Keratinocyte (primary cell): ENCODE results near the gene ZFAND6. TPM values are rescaled to one million over a fixed set of nuclear protein-coding genes. Genes with fewer than 3 reads are reported as not detected.

Source experiments
- DNase-seq: peaks from one replicate; pipeline ENCODE4 v3.0.0-alpha.2; 2011; ENCODE audit warnings: low read depth, missing footprints, low spot score
- FAIRE-seq: peaks from 2 replicates; lab custom pipeline; 2011; peaks lifted over from hg19 to GRCh38; lab: Jason Lieb, UNC
- H2AFZ ChIP-seq: 2 replicates; pipeline ENCODE4 v1.6.0; 2012; ENCODE audit warnings: low read length, control low read depth, inconsistent platforms; ENCODE audit not compliant: control insufficient read depth
- H3K27ac ChIP-seq: 2 replicates; pipeline ENCODE4 v1.5.1; 2011; ENCODE audit warnings: low read length; ENCODE audit not compliant: control insufficient read depth, insufficient read depth
- H3K27me3 ChIP-seq: 3 replicates; pipeline ENCODE4 v1.6.0; 2011; ENCODE audit warnings: low read length; ENCODE audit not compliant: control insufficient read depth, insufficient read depth; ENCODE audit errors: extremely low read depth
- H3K36me3 ChIP-seq, 2 experiments: 2 replicates in 1 of 2; 3 replicates in 1 of 2; pipeline ENCODE4 v1.5.1; 2011; ENCODE audit warnings: low read length in 2 of 2, mild to moderate bottlenecking in 1 of 2; ENCODE audit not compliant: control insufficient read depth in 2 of 2, insufficient read depth in 2 of 2; ENCODE audit errors: extremely low read depth in 1 of 2
- H3K4me1 ChIP-seq: 3 replicates; pipeline ENCODE4 v1.5.1; 2011; ENCODE audit warnings: low read length; ENCODE audit not compliant: control insufficient read depth, insufficient read depth; ENCODE audit errors: extremely low read depth
- H3K4me2 ChIP-seq: 3 replicates; pipeline ENCODE4 v1.6.0; 2011; ENCODE audit warnings: low read depth, low read length; ENCODE audit not compliant: control insufficient read depth, insufficient read depth; ENCODE audit errors: extremely low read depth
- H3K4me3 ChIP-seq, 3 experiments: fragments of 200-600 bp in 1 of 3; sonication (generic) in 1 of 3; 2 replicates in 2 of 3; 3 replicates in 1 of 3; pipeline ENCODE4 v1.5.1; 2011 to 2016; ENCODE audit warnings: low read length in 3 of 3, mild to moderate bottlenecking in 3 of 3, control low read depth in 2 of 3, inconsistent platforms in 1 of 3, low read depth in 1 of 3, mixed read lengths in 1 of 3, mixed run types in 1 of 3, moderate library complexity in 1 of 3; ENCODE audit not compliant: control insufficient read depth in 2 of 3, insufficient read depth in 2 of 3; ENCODE audit errors: extremely low read depth in 1 of 3
- H3K79me2 ChIP-seq: 2 replicates; pipeline ENCODE4 v1.6.0; 2012; ENCODE audit warnings: low read length; ENCODE audit not compliant: control insufficient read depth, insufficient read depth
- H3K9ac ChIP-seq: 3 replicates; pipeline ENCODE4 v1.6.0; 2011; ENCODE audit warnings: low read length; ENCODE audit not compliant: control insufficient read depth, insufficient read depth; ENCODE audit errors: extremely low read depth
- H3K9me1 ChIP-seq: 3 replicates; pipeline ENCODE4 v1.6.0; 2011; ENCODE audit warnings: low read length; ENCODE audit not compliant: control insufficient read depth, insufficient read depth; ENCODE audit errors: extremely low read depth
- H3K9me3 ChIP-seq: 2 replicates; pipeline ENCODE4 v1.5.1; 2012; ENCODE audit warnings: low read depth, low read length; ENCODE audit not compliant: control insufficient read depth
- H4K20me1 ChIP-seq: 3 replicates; pipeline ENCODE4 v1.6.0; 2011; ENCODE audit warnings: low read length; ENCODE audit not compliant: control insufficient read depth, insufficient read depth; ENCODE audit errors: extremely low read depth
- CTCF ChIP-seq, 3 experiments: IDR thresholded peaks in 1 of 3; conservative IDR thresholded peaks in 1 of 3; optimal IDR thresholded peaks in 1 of 3; 2 replicates in 2 of 3; 3 replicates in 1 of 3; pipeline versions ENCODE3 to v1.5.1; 2011; ENCODE audit warnings: low read length in 3 of 3, mild to moderate bottlenecking in 3 of 3, moderate library complexity in 2 of 3, control low read depth in 1 of 3, inconsistent platforms in 1 of 3; ENCODE audit not compliant: insufficient read depth in 2 of 3; ENCODE audit errors: extremely low read depth in 1 of 3
- EZH2 ChIP-seq: IDR thresholded peaks from one replicate; pipeline ENCODE4 v1.6.1; 2012; ENCODE audit warnings: inconsistent platforms, mild to moderate bottlenecking, low read length, moderate library complexity
- dilution Hi-C: fragments of 300-500 bp; cut with MboI; formaldehyde crosslinking; loops from one replicate; pipeline ENCODE4 v1.7.0; 2020; ENCODE audit warnings: low sequenced_read_pairs; ENCODE audit not compliant: extremely low pct_ligation_motif_present
- polyA plus RNA-seq, 5 experiments: library from polyadenylated mRNA; depleted of rRNA in 3 of 5; stranded (reverse) in 3 of 5; stranded (forward) in 1 of 5; unstranded in 1 of 5; fragments of >200 nt; gene quantifications; 1 replicate in 1 of 5; 2 replicates in 3 of 5; 3 replicates in 1 of 5; pipeline versions ENCODE4 v1.2.1 to v1.2.3, GENCODE V29; 2011 to 2012; ENCODE audit warnings: missing spikeins in 2 of 5, low read depth in 1 of 5, low replicate concordance in 1 of 5

Gene ZFAND6
- polyA plus RNA-seq, 1 donor (not counting 4 experiments of a cell fraction or from before 2014, with no cell fraction given): 142 TPM

DNA sequence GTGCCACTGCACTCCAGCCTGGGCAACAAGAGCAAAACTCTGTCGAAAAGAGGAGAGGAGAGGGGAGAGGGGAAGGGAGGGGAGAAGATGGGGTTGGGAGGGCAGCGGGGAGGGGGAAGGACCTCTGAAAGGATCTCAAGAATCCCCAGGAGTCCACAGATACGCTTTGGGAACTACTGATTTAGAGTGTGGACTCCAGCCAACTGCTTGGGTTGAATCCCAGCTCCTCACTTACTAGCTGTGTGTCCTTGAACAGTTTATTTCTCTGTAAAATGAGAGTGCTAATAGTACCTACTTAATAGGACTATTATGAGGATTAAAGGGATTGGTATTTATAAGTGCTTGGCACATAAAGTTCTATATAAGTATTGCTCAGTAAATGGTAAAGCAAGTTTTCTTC is 48.3 kb downstream of the ZFAND6 start:
- H3K27me3 ChIP-seq: no peaks in the 10 kb centered on the region
- FAIRE-seq: no peak

GRCh38 chr15:80109388-80109787 is 49.9 kb downstream of the ZFAND6 start:
- Histone ChIP-seq H3K4me1 (peaks cover 19% of the 10 kb centered on the region), H3K27me3 (no peaks in the 10 kb centered on the region), H3K9me3 (no peaks in the 10 kb centered on the region), H3K9me1 (no peaks in the 10 kb centered on the region), H3K79me2 (peaks cover 18% of the 10 kb centered on the region), H3K4me3 (no peak overlapping the region), H2AFZ (no peak overlapping the region), H3K36me3 (no peaks in the 10 kb centered on the region), H3K27ac (no peak overlapping the region), H3K4me2 (no peak overlapping the region), H4K20me1 (no peaks in the 10 kb centered on the region), H3K9ac (no peak overlapping the region)
- TF ChIP-seq CTCF (optimal IDR thresholded peaks at IDR 0.05 in 1 of 3, IDR thresholded peaks at IDR 0.05 in 1 of 3, conservative IDR thresholded peaks at IDR 0.05 in 1 of 3; ENCODE audit: extremely low read depth in 1 of 3, insufficient read depth in 2 of 3, low read length in 3 of 3) (no peak), EZH2 (no peak)
- DNase-seq: no peak
- dilution Hi-C loops: no loop called here
- FAIRE-seq: no peak

More for the DNA sequence above, 48.3 kb downstream of the ZFAND6 start:
- DNase-seq: no peak
- no peak overlapping the region for H2AFZ ChIP-seq
- H3K4me2 ChIP-seq: no peak overlapping the region
- H3K4me1 ChIP-seq: peaks cover 19% of the 10 kb centered on the region
- H3K9ac ChIP-seq: no peak overlapping the region
- no peak overlapping the region for H3K4me3 ChIP-seq
- H3K9me3 ChIP-seq: no peaks in the 10 kb centered on the region
- peaks cover 12% of the 10 kb centered on the region for H3K79me2 ChIP-seq
- TF ChIP-seq CTCF (optimal IDR thresholded peaks at IDR 0.05 in 1 of 3, IDR thresholded peaks at IDR 0.05 in 1 of 3, conservative IDR thresholded peaks at IDR 0.05 in 1 of 3; ENCODE audit: extremely low read depth in 1 of 3, insufficient read depth in 2 of 3, low read length in 3 of 3): no peak
- no peak for TF ChIP-seq EZH2
- no peak overlapping the region for H3K27ac ChIP-seq
- no peaks in the 10 kb centered on the region for H3K36me3 ChIP-seq
- dilution Hi-C loops: no loop called here
- H3K9me1 ChIP-seq: no peaks in the 10 kb centered on the region
- no peaks in the 10 kb centered on the region for H4K20me1 ChIP-seq
